Endothelial cell of umbilical vein (primary cell): ENCODE results near the gene COPS6. TPM values are rescaled to one million over a fixed set of nuclear protein-coding genes. Genes with fewer than 3 reads are reported as not detected.

Experiments
- BruUV-seq: library from RNA; stranded (reverse); fragments of 400-500 nt; replicated peaks from 2 replicates; lab custom pipeline; 2021; lab: Mats Ljungman, UMichigan
- CTCF ChIA-PET: fragments of 300-600, 350-600 bp; sonication (Branson Sonifier 250); formaldehyde crosslinking; loops from one replicate; lab custom pipeline; 2021; ENCODE audit warnings: antibody characterized with exemption, inconsistent platforms; lab: Charles Lee
- POLR2A ChIA-PET: fragments of 300-600, 350-600 bp; sonication (Branson Sonifier 250); formaldehyde crosslinking; loops from one replicate; lab custom pipeline; 2021; ENCODE audit warnings: antibody characterized with exemption, inconsistent platforms; lab: Charles Lee
- DNase-seq: peaks from one replicate; pipeline ENCODE4 v3.0.0-alpha.2; 2011; ENCODE audit warnings: low read depth, low spot score
- FAIRE-seq: peaks from 2 replicates; lab custom pipeline; 2011; peaks lifted over from hg19 to GRCh38; lab: Jason Lieb, UNC
- H2AFZ ChIP-seq: 2 replicates; pipeline ENCODE4 v1.6.0; 2012; ENCODE audit warnings: low read depth, low read length, control low read depth, inconsistent platforms
- H3K27ac ChIP-seq: 2 replicates; pipeline ENCODE4 v1.5.1; 2011; ENCODE audit warnings: low read depth, mild to moderate bottlenecking, control low read depth, low read length, moderate library complexity; ENCODE audit not compliant: insufficient read depth
- H3K27me3 ChIP-seq, 2 experiments: 2 replicates each; pipeline versions ENCODE4 v1.6.0 to v1.6.1; 2011; ENCODE audit warnings: low read length in 2 of 2, mixed read lengths in 1 of 2; ENCODE audit not compliant: control insufficient read depth in 2 of 2, insufficient read depth in 2 of 2
- H3K36me3 ChIP-seq, 2 experiments: 2 replicates in 1 of 2; 3 replicates in 1 of 2; pipeline ENCODE4 v1.5.1; 2011; ENCODE audit warnings: low read length in 2 of 2, mild to moderate bottlenecking in 1 of 2, moderate library complexity in 1 of 2; ENCODE audit not compliant: control insufficient read depth in 2 of 2, insufficient read depth in 2 of 2; ENCODE audit errors: extremely low read depth in 1 of 2
- H3K4me1 ChIP-seq: 3 replicates; pipeline ENCODE4 v1.5.1; 2011; ENCODE audit warnings: mild to moderate bottlenecking, low read length; ENCODE audit not compliant: control insufficient read depth, insufficient read depth; ENCODE audit errors: extremely low read depth
- H3K4me2 ChIP-seq: 2 replicates; pipeline ENCODE4 v1.6.1; 2011; ENCODE audit warnings: low read length, control low read depth, mixed read lengths; ENCODE audit not compliant: insufficient read depth
- H3K4me3 ChIP-seq, 3 experiments: fragments of 200-600 bp in 1 of 3; sonication (generic), shearing (Covaris generic) in 1 of 3; replicated peaks in 1 of 3; 2 replicates each; pipeline ENCODE4 v1.5.1; 2011 to 2016; ENCODE audit warnings: control low read depth in 3 of 3, low read length in 3 of 3, mild to moderate bottlenecking in 2 of 3, inconsistent platforms in 1 of 3, low read depth in 1 of 3, moderate library complexity in 1 of 3; ENCODE audit not compliant: insufficient read depth in 1 of 3
- H3K79me2 ChIP-seq: 2 replicates; pipeline ENCODE4 v1.6.0; 2012; ENCODE audit warnings: low read length, inconsistent platforms; ENCODE audit not compliant: control insufficient read depth, insufficient read depth
- H3K9ac ChIP-seq: replicated peaks from 2 replicates; pipeline ENCODE3; 2011; ENCODE audit warnings: low read length, control low read depth; ENCODE audit not compliant: insufficient read depth; ENCODE audit errors: extremely low read depth
- H3K9me1 ChIP-seq: replicated peaks from 3 replicates; pipeline ENCODE4 v1.6.0; 2011; ENCODE audit warnings: mild to moderate bottlenecking, low read length; ENCODE audit not compliant: control insufficient read depth, insufficient read depth; ENCODE audit errors: extremely low read depth
- H3K9me3 ChIP-seq: replicated peaks from 2 replicates; pipeline ENCODE4 v1.5.1; 2012; ENCODE audit warnings: low read length, inconsistent platforms; ENCODE audit not compliant: control insufficient read depth, insufficient read depth
- H4K20me1 ChIP-seq: replicated peaks from 2 replicates; pipeline ENCODE3; 2011; ENCODE audit warnings: mild to moderate bottlenecking, low read length; ENCODE audit not compliant: control insufficient read depth, insufficient read depth; ENCODE audit errors: extremely low read depth
- FOS ChIP-seq: IDR thresholded peaks from 2 replicates; pipeline ENCODE4 v1.6.1; 2011; ENCODE audit warnings: mild to moderate bottlenecking, low read length, moderate library complexity, borderline replicate concordance; ENCODE audit not compliant: insufficient read depth
- GATA2 ChIP-seq: IDR thresholded peaks from 2 replicates; pipeline ENCODE4 v1.7.0; 2011; ENCODE audit warnings: low read depth, mild to moderate bottlenecking, moderate library complexity, mixed read lengths, low read length; ENCODE audit not compliant: insufficient read length, insufficient read depth
- JUN ChIP-seq: IDR thresholded peaks from 2 replicates; pipeline ENCODE4 v1.6.1; 2011; ENCODE audit warnings: borderline replicate concordance, low read depth; ENCODE audit not compliant: insufficient read length, insufficient read depth
- MYC ChIP-seq: IDR thresholded peaks from one replicate; pipeline ENCODE4 v1.6.1; 2011; ENCODE audit warnings: mild to moderate bottlenecking, low read depth, low read length
- dilution Hi-C: fragments of 300-500 bp; cut with MboI; formaldehyde crosslinking; loops from one replicate; pipeline ENCODE4 v1.15.0; 2019; ENCODE audit warnings: low sequenced_read_pairs; ENCODE audit not compliant: extremely low pct_ligation_motif_present
- intact Hi-C: fragments of 100-400 bp; cut with micrococcal nuclease; formaldehyde crosslinking; loops from one replicate; pipeline ENCODE4 v1.10.0; 2022
- polyA plus RNA-seq, 4 experiments: library from polyadenylated mRNA; depleted of rRNA in 3 of 4; stranded (reverse) in 3 of 4; unstranded in 1 of 4; fragments of >200 nt; gene quantifications; 2 replicates each; pipeline versions ENCODE4 v1.2.1 to v1.2.3, GENCODE V29; 2011 to 2012; ENCODE audit warnings: missing spikeins in 1 of 4
- total RNA-seq: library from RNA; stranded (reverse); gene quantifications from 2 replicates; pipeline ENCODE4 v1.2.3, GENCODE V29; 2021
- TF ChIP-seq, protein P1 (sequence below), 2 donors: IDR thresholded peaks; 1 replicate in 1 of 2; 2 replicates in 1 of 2; pipeline ENCODE4 v1.5.1; 2011; ENCODE audit warnings: low read length in 2 of 2, mild to moderate bottlenecking in 2 of 2, moderate library complexity in 2 of 2, control low read depth in 1 of 2, inconsistent platforms in 1 of 2, low read depth in 1 of 2; ENCODE audit not compliant: insufficient read depth in 1 of 2; ENCODE audit errors: extremely low read depth in 1 of 2

COPS6 gene
- total and polyA plus RNA-seq, 2 donors (not counting 3 experiments of a cell fraction or from before 2014, with no cell fraction given) = 188 to 251 TPM

- POLR2A ChIA-PET = interaction anchor here (0.6 kb wide), 1 partner anchor 11 kb away, joined by 8 read pairs; no protein-coding TSS in a partner anchor
- BruUV-seq = no TSS peak
Observed at GRCh38 chr7:100064162-100064561, 24.6 kb upstream of the COPS6 start.

GRCh38 chr7:100065452-100066186 is 23.1 kb upstream of the COPS6 start:
- Histone ChIP-seq H2AFZ (no peak overlapping the region), H3K79me2 (no peaks in the 10 kb centered on the region), H3K27me3 (no peaks in the 10 kb centered on the region), H3K27ac (no peak overlapping the region), H3K4me3 (no peak overlapping the region), H3K9me3 (peaks cover 6% of the 10 kb centered on the region), H3K4me1 (no peaks in the 10 kb centered on the region), H3K9me1 (no peaks in the 10 kb centered on the region), H3K4me2 (no peak overlapping the region), H4K20me1 (no peaks in the 10 kb centered on the region), H3K36me3 (peaks cover 14 to 22% of the 10 kb centered on the region in 2 experiments), H3K9ac (no peak overlapping the region)
- intact Hi-C loops (no loop called here), dilution Hi-C loops (no loop called here)
- no TSS peak for BruUV-seq
- DNase-seq (peak; percentile 38), FAIRE-seq (no peak)
- ChIA-PET CTCF (no interaction called here), POLR2A (interaction anchor here (0.5 kb wide), 1 partner anchor 72 kb away, joined by 5 read pairs; no protein-coding TSS in a partner anchor)
- TF ChIP-seq, protein P1, sequence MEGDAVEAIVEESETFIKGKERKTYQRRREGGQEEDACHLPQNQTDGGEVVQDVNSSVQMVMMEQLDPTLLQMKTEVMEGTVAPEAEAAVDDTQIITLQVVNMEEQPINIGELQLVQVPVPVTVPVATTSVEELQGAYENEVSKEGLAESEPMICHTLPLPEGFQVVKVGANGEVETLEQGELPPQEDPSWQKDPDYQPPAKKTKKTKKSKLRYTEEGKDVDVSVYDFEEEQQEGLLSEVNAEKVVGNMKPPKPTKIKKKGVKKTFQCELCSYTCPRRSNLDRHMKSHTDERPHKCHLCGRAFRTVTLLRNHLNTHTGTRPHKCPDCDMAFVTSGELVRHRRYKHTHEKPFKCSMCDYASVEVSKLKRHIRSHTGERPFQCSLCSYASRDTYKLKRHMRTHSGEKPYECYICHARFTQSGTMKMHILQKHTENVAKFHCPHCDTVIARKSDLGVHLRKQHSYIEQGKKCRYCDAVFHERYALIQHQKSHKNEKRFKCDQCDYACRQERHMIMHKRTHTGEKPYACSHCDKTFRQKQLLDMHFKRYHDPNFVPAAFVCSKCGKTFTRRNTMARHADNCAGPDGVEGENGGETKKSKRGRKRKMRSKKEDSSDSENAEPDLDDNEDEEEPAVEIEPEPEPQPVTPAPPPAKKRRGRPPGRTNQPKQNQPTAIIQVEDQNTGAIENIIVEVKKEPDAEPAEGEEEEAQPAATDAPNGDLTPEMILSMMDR (IDR thresholded peaks at IDR 0.05; ENCODE audit: extremely low read depth in 1 of 2, insufficient read depth in 1 of 2, low read depth in 1 of 2, low read length in 2 of 2) = no peak
- TF ChIP-seq FOS = no peak
- TF ChIP-seq MYC = no peak
- TF ChIP-seq GATA2 = no peak

More at GRCh38 chr7:100064162-100064561, 24.6 kb upstream of the COPS6 start:
- Histone ChIP-seq H3K36me3 (peaks cover 13 to 16% of the 10 kb centered on the region in 2 experiments), H3K9me3 (no peaks in the 10 kb centered on the region), H4K20me1 (no peaks in the 10 kb centered on the region), H3K4me2 (no peak overlapping the region), H3K4me3 (no peak overlapping the region), H3K79me2 (no peaks in the 10 kb centered on the region), H2AFZ (no peak overlapping the region), H3K9ac (no peak overlapping the region), H3K4me1 (no peaks in the 10 kb centered on the region), H3K27me3 (no peaks in the 10 kb centered on the region), H3K9me1 (no peaks in the 10 kb centered on the region), H3K27ac (no peak overlapping the region)
- CTCF ChIA-PET = interaction anchor here (0.6 to 1.6 kb wide), 4 partner anchors 11 to 38 kb away, joined by 3 to 8 read pairs (median 6); no protein-coding TSS in a partner anchor
- DNase-seq (no peak), FAIRE-seq (no peak)
- dilution Hi-C loops = no loop called here
- TF ChIP-seq, protein P1 (IDR thresholded peaks at IDR 0.05; ENCODE audit: extremely low read depth in 1 of 2, insufficient read depth in 1 of 2, low read depth in 1 of 2, low read length in 2 of 2) = no peak
- no peak for TF ChIP-seq JUN
- intact Hi-C loops = no loop called here
